CD4-positive, alpha-beta T cell treated with Interleukin-21 for 1 hour (primary cell): ENCODE measurements around the gene NFASC.

ENCODE experiments used
- DNase-seq: peaks from one replicate; pipeline ENCODE4 v3.0.0-alpha.2; 2020

The NFASC gene

GRCh38 chr1:204863024-204863423 lies 7.6 kb upstream of the NFASC start:
- DNase-seq, result no peak

- no peak for DNase-seq
These were observed 6.9 kb upstream of the NFASC start for GRCh38 chr1:204863730-204864129.

- DNase-seq, result no peak
These were observed 4.5 kb upstream of the NFASC start for GRCh38 chr1:204866051-204866596.

- no peak for DNase-seq
These were observed 3.5 kb upstream of the NFASC start for GRCh38 chr1:204867203-204867602.

- DNase-seq, result no peak
These were observed 2.9 kb upstream of the NFASC start for GRCh38 chr1:204867666-204868339.

- no peak for DNase-seq
These were observed 2.3 kb upstream of the NFASC start for GRCh38 chr1:204868340-204868700.

- DNase-seq, result no peak
These were observed 1.6 kb upstream of the NFASC start for GRCh38 chr1:204869097-204869496.

- no peak for DNase-seq
These were observed 859 bp downstream of the NFASC start for GRCh38 chr1:204871405-204872037.

- DNase-seq, result no peak
These were observed 1.7 kb downstream of the NFASC start for GRCh38 chr1:204872262-204872881.

GRCh38 chr1:204873176-204873575 lies 2.5 kb downstream of the NFASC start:
- no peak for DNase-seq

GRCh38 chr1:204873714-204874113 lies 3.1 kb downstream of the NFASC start:
- no peak for DNase-seq

- no peak for DNase-seq
These were observed 3.6 kb downstream of the NFASC start for GRCh38 chr1:204874274-204874673.

GRCh38 chr1:204875255-204875654 lies 4.6 kb downstream of the NFASC start:
- no peak for DNase-seq

- no peak for DNase-seq
These were observed 8.1 kb downstream of the NFASC start for GRCh38 chr1:204878621-204879234.

GRCh38 chr1:204879351-204879750 lies 8.7 kb downstream of the NFASC start:
- no peak for DNase-seq

GRCh38 chr1:204880906-204881305 lies 10.2 kb downstream of the NFASC start:
- DNase-seq, result no peak

- DNase-seq, result no peak
These were observed 11.8 kb downstream of the NFASC start for GRCh38 chr1:204882479-204882878.

- no peak for DNase-seq
These were observed 12.7 kb downstream of the NFASC start for GRCh38 chr1:204883405-204883804.

- no peak for DNase-seq
These were observed 14.6 kb downstream of the NFASC start for GRCh38 chr1:204885288-204885711.

GRCh38 chr1:204885790-204886189 lies 15.1 kb downstream of the NFASC start:
- no peak for DNase-seq

GRCh38 chr1:204887846-204888245 lies 17.2 kb downstream of the NFASC start:
- no peak for DNase-seq

- DNase-seq, result no peak
These were observed 17.6 kb downstream of the NFASC start for GRCh38 chr1:204888294-204888693.

GRCh38 chr1:204889681-204890383 lies 19.2 kb downstream of the NFASC start:
- no peak for DNase-seq
